NCI-H1105 (cell line): ENCODE data around the gene TUBGCP2.

Experiments
- DNase-seq: peaks from one replicate; lab custom pipeline; 2025; lab: John Stamatoyannopoulos, UW

Gene TUBGCP2

DNA sequence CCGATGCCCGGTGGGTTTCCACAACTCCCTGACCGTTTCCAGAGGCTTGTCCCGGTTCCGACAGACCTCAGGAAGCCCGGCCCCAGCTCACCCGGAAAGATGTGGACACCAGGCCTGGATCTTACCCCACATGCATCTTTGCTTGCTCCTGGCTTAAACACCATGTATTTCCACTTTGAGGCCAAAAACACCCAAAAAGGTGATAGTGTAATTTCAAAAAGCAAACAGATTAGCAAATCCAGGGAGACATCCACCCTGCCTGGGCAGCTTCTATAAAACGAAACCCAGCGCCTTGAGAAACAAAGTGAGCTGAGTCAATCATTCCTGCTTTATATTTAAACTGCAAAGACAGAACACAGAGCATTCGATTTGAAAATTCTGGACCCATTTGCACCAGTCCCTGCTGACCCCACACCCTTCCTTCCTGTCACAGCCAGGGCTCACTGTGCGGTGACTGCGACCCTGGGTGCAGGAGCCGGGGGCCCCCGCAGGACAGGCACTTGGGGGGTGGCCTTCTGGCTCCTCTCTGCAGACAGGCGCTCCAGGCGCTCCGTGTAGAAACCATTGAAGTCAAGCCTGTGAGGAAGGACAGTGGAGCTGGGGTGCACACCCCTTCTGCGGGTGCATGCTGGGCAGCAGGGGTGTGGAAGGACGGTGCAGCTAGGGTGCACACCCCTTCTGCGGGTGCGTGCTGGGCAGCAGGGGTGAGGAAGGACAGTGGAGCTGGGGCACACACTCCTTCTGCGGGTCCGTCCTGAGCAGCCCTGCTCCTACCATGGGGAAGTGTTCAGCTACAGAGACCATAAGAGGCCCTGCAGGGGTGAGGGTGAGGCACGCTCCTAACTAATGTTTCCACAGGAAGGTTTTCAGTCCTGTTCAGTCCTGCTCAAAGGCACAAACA lies 29.1 kb downstream of the TUBGCP2 start:
- DNase-seq = no peak

- DNase-seq = no peak
These were observed 30.0 kb downstream of the TUBGCP2 start for GRCh38 chr10:133278577-133279265.

- no peak for DNase-seq
These were observed 30.6 kb downstream of the TUBGCP2 start for GRCh38 chr10:133277993-133278576.

GRCh38 chr10:133277277-133277992 lies 31.2 kb downstream of the TUBGCP2 start:
- no peak for DNase-seq

GRCh38 chr10:133276435-133277201 lies 32.1 kb downstream of the TUBGCP2 start, which contains the start of gene ADAM8:
Gene ADAM8, minus strand, starts transcription at chr10:133276868. Its CDS starts 51 bp downstream, at chr10:133276817.
- DNase-seq = no peak

DNA sequence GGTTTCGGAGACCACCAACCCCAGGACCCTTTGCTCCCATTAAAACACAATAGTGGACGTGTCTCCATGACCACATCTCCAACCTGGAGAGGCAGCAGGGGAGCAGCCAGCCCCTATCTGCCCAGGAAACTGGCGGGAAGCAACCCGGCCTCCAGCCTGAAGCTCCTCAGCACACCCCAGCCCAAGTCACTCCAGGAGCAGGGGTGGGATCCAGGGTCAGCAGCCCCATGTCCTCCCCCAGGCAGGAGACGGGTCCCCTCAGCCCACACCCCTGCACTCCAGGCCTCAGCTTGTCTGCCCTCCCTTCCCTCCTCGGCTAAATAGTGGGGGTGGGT lies 32.6 kb downstream of the TUBGCP2 start:
- no peak for DNase-seq

GRCh38 chr10:133275684-133276092 lies 33.0 kb downstream of the TUBGCP2 start:
- no peak for DNase-seq

- no peak for DNase-seq
These were observed 33.7 kb downstream of the TUBGCP2 start for GRCh38 chr10:133274751-133275683.

DNA sequence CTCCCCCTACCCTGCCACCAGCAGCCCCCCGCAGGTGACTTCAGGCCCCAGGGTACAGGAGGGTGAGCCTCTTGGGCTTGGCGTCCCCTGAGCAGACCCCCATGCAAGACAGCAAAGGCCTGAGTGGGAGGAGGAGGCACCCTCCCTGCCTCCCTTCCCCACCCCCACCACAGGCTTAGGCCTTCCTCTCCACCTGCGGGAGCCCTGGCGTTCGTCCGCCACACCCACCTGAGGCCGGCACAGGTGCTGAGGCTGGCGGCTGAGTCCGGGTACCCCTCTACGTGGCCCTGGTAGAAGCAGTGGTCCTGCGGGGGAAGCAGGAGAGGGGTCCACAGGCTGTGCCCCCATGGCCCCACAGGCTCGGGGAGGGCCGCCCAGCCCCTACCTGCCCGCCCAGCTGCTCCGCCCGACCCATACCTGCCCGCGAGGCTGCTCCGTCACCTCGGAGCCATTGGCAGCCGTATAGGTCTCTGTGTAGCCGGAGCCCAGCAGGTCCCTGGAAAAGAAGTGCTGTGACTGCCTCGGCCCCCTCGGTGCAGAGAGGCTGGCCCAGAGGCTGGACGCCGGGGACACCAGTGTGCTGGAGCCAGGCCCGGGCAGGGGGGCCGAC lies 35.0 kb downstream of the TUBGCP2 start:
- DNase-seq = no peak

DNA sequence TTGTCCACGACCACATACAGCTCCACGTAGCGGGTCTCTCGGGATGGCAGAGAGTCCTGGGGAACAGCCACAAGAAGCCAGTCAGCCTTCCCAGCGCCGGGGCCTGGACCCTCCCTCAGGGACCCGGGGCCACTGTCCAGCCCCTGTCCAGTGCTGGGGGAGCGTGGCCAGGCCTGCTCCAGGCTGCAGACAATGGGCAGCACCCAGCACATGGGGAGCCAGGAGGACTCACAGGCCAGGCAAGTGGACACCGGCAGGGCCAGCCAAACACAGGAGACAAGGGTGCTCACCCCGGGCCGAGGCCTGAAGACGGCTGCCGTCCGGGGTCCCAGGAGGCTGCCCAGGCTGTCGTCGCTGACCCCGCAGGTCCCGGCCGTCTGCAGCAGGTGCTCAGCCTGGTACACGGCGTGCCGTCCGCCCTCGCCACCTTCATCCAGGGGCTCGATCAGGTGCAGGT lies 35.7 kb downstream of the TUBGCP2 start:
- DNase-seq = no peak

DNA sequence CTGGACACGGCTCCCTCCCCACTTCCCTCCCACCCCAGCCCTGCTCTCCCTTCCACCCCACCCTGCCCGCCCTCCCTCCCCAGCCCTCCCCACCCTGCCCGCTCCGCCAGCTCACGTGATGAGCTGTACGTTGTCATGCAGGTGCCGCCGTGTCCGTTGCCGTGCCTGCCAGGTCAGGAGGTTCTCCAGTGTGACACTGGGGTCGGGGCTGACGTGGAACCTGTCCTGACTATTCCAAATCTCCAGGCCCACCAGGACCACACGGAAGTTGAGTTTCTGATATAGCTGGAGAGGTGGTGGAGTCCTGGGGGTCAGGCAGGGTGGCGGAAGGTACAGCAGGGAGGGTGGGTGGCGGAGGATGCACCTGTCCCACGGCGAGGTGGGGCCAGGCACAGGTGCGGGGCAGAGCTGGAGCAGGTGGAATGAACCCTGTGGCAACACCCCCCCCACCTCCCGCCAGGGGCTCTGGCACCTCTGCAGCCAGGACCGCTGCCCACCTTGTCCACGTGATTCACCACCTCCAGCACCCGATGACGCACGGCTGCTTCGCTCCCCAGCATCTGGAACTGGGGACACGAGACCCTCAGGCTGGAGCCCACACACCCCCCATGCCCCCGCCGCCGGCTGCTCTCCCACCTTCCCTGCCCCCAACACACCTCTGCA lies 36.2 kb downstream of the TUBGCP2 start:
- DNase-seq = no peak

- DNase-seq = no peak
These were observed 37.0 kb downstream of the TUBGCP2 start for GRCh38 chr10:133271521-133272300.

DNA sequence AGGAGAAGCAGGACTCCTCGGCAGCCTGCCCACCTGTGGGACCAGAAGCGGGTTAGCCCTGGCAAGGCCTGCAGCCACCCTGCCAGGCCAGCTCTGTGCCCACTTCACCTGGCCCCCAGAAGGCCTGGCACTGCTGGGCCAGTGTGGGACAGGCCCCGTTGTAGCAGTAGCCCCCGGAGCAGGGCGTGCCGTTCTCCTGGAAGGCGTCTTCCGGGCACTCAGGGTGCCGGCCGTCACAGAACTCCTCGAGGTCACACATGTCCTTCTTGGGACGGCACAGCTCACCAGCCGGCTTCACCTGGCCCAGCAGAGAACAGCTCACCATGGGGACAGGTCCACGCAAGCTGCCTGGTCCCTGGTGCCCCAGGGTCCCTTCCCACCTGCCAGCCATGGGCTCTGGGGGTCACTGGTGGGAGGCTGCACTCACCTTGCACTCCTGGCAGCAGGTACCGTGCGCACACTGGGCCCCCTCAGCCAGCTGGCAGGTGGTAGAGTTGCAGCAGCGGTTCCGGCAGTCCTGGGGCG lies 37.8 kb downstream of the TUBGCP2 start:
- DNase-seq = no peak

DNA sequence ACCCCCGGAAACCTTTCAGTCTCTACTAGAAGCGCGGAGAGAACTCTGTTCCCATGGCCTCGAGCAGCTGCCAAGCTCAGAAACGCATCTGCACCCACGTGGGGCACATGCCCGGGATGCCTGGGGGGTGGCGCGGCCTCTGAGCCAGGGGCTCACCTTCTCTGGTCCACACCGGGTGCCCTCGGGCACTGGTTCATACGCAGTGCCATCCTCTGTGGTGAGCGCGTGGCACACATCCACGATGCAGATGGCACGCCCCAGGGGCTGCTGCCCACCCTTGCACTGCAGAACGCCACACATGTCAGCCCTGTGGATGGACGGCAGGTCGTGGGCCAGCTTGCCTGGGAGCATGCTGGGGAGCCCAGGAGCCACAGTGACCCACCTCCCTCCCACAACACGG lies 38.5 kb downstream of the TUBGCP2 start:
- no peak for DNase-seq

DNA sequence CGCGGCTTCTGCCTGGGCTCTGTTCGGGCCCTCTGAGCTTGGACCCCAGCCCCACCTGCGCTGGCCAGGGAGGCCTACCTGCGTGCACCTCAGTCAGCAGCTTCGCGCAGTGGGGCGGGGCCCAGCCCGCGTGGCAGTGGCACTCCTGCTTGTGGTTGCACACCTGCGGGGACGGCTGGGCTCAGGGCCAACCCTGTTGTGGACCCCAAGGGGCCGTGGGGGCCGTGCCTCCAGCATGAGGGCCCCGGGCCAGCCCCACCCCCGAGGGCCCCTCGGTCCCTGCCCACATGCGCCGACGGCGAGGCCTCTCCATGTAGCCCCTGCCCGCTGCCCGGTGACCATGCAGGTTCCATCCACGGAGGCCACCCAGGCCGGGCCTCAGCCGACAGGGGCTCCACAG lies 39.3 kb downstream of the TUBGCP2 start:
- DNase-seq = no peak

DNA sequence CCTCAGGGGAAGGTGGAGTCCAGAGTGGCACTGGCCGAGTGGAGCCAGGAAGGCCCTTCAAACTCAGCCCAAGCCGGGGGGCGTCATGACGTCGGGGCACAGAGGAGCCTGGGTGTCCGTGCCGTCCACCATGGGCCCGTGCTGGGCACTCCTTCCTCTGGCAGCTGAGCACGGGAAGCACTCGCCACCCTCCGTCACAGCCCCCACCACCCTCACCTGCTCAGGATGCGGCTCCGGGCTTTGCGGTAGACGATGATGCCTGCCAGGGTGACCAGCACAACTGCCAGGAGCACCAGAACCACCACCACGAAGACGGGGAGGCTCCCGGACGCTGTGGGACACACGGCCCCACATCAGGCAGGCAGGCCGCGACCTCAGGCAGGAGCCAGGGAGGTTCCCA lies 40.1 kb downstream of the TUBGCP2 start:
- DNase-seq = no peak

DNA sequence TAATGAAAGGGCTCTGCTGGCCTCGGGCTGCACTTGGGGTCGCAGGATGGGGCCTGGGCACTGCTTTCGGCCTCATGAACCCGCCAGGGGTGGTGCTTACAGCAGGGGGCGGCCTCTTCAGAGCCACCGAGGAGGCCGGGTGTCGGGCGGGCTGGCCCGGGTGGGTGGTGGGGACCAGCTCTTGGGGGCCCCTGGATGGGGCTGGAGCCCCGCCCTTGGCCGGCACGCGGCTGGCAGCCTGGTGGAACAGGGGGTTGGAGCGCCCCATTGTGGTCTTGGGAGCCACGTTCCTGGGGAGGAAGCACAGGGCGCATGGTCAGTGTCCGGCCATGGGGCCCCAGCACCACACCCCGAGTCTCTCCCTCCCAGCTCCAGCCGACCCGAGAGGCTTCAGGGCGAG lies 40.8 kb downstream of the TUBGCP2 start:
- no peak for DNase-seq

- no peak for DNase-seq
These were observed 41.4 kb downstream of the TUBGCP2 start for GRCh38 chr10:133267293-133267692.
